CD14-positive monocyte (primary cell): ENCODE data around the gene CARM1. TPM values are rescaled to one million over a fixed set of nuclear protein-coding genes. Genes with fewer than 3 reads are reported as not detected.

Source experiments
- DNase-seq, 3 donors: peaks; one replicate each; pipeline ENCODE4 v3.0.0-alpha.2; 2011 to 2022
- H2AFZ ChIP-seq: 2 replicates; pipeline ENCODE4 v1.6.0; 2012; ENCODE audit warnings: mild to moderate bottlenecking, low read depth, low read length, inconsistent platforms; ENCODE audit not compliant: insufficient read depth, poor library complexity, severe bottlenecking
- H3K27ac ChIP-seq, 2 donors: 1 replicate in 1 of 2; 2 replicates in 1 of 2; pipeline ENCODE4 v1.5.1; 2012 to 2013; ENCODE audit warnings: low read length in 2 of 2, control low read depth in 1 of 2, inconsistent platforms in 1 of 2, low read depth in 1 of 2, mild to moderate bottlenecking in 1 of 2
- H3K27me3 ChIP-seq, 2 donors: one replicate each; pipeline versions ENCODE4 v1.6.0 to v1.6.1; 2011 to 2013; ENCODE audit warnings: low read length in 2 of 2; ENCODE audit not compliant: control insufficient read depth in 2 of 2, insufficient read depth in 2 of 2
- H3K36me3 ChIP-seq, 2 donors: replicated peaks in 1 of 2; 1 replicate in 1 of 2; 2 replicates in 1 of 2; pipeline versions ENCODE4 v1.5.1 to v1.6.1; 2012 to 2013; ENCODE audit warnings: low read length in 2 of 2, control low read depth in 1 of 2, inconsistent platforms in 1 of 2, mild to moderate bottlenecking in 1 of 2; ENCODE audit not compliant: insufficient read depth in 2 of 2, control insufficient read depth in 1 of 2
- H3K4me1 ChIP-seq, 2 donors: 1 replicate in 1 of 2; 2 replicates in 1 of 2; pipeline versions ENCODE4 v1.5.1 to v1.6.1; 2012 to 2013; ENCODE audit warnings: low read length in 2 of 2, control low read depth in 1 of 2, inconsistent platforms in 1 of 2, mild to moderate bottlenecking in 1 of 2, moderate library complexity in 1 of 2; ENCODE audit not compliant: insufficient read depth in 2 of 2, control insufficient read depth in 1 of 2
- H3K4me2 ChIP-seq: replicated peaks from 2 replicates; pipeline ENCODE3; 2012; ENCODE audit warnings: low read length, moderate library complexity, mild to moderate bottlenecking; ENCODE audit not compliant: poor library complexity, severe bottlenecking; ENCODE audit errors: extremely low read depth
- H3K4me3 ChIP-seq, 3 experiments: fragments of 200-600 bp in 1 of 3; sonication (generic) in 1 of 3; replicated peaks in 1 of 3; 1 replicate in 2 of 3; 2 replicates in 1 of 3; pipeline ENCODE4 v1.5.1; 2011 to 2013; ENCODE audit warnings: low read length in 3 of 3, mild to moderate bottlenecking in 3 of 3, control low read depth in 2 of 3, low read depth in 2 of 3, inconsistent platforms in 1 of 3, moderate library complexity in 1 of 3
- H3K79me2 ChIP-seq: 2 replicates; pipeline ENCODE4 v1.6.0; 2012; ENCODE audit warnings: mild to moderate bottlenecking, control low read depth, inconsistent platforms, low read length, moderate library complexity; ENCODE audit not compliant: insufficient read depth
- H3K9ac ChIP-seq: 2 replicates; pipeline ENCODE4 v1.6.0; 2017; ENCODE audit warnings: low read length, mild to moderate bottlenecking; ENCODE audit not compliant: insufficient read depth, poor library complexity, severe bottlenecking
- H3K9me3 ChIP-seq, 2 donors: replicated peaks in 1 of 2; 1 replicate in 1 of 2; 2 replicates in 1 of 2; pipeline versions ENCODE4 v1.5.1 to v1.6.1; 2012 to 2013; ENCODE audit warnings: low read length in 2 of 2, control low read depth in 1 of 2; ENCODE audit not compliant: control insufficient read depth in 1 of 2, insufficient read depth in 1 of 2
- H4K20me1 ChIP-seq: 2 replicates; pipeline ENCODE4 v1.6.0; 2012; ENCODE audit warnings: mild to moderate bottlenecking, low read length, control low read depth, moderate library complexity; ENCODE audit not compliant: insufficient read depth
- H3K27ac Mint-ChIP-seq, 7 donors: one replicate each; pipeline ENCODE4 v1.8.0; 2020; ENCODE audit warnings: mild to moderate bottlenecking in 7 of 7, mixed read lengths in 7 of 7, moderate library complexity in 6 of 7, inconsistent platforms in 2 of 7
- H3K27me3 Mint-ChIP-seq, 3 donors: one replicate each; pipeline ENCODE4 v1.8.0; 2021 to 2022; ENCODE audit warnings: low read depth in 3 of 3, mild to moderate bottlenecking in 3 of 3, mixed read lengths in 3 of 3, moderate library complexity in 3 of 3, inconsistent platforms in 1 of 3
- H3K36me3 Mint-ChIP-seq, 2 donors: one replicate each; pipeline ENCODE4 v1.8.0; 2020; ENCODE audit warnings: mixed read lengths in 2 of 2, inconsistent platforms in 1 of 2, mild to moderate bottlenecking in 1 of 2
- H3K4me1 Mint-ChIP-seq: one replicate; pipeline ENCODE4 v1.8.0; 2020; ENCODE audit warnings: mild to moderate bottlenecking, mixed read lengths
- H3K4me3 Mint-ChIP-seq, 2 donors: one replicate each; pipeline ENCODE4 v1.8.0; 2020; ENCODE audit warnings: mild to moderate bottlenecking in 2 of 2, mixed read lengths in 2 of 2, moderate library complexity in 1 of 2
- H3K9me3 Mint-ChIP-seq, 7 donors: one replicate each; pipeline ENCODE4 v1.8.0; 2020 to 2022; ENCODE audit warnings: mixed read lengths in 7 of 7, mild to moderate bottlenecking in 6 of 7, moderate library complexity in 6 of 7, inconsistent platforms in 2 of 7
- CTCF ChIP-seq: fragments of 200-600 bp; IDR thresholded peaks from one replicate; pipeline ENCODE4 v1.8.0; 2022; ENCODE audit warnings: antibody characterized with exemption, mild to moderate bottlenecking
- WGBS: methylation state at CpG from one replicate; pipeline ENCODE4 v1.1.5; 2013; ENCODE audit warnings: missing lambda C conversion rate; ENCODE audit not compliant: insufficient coverage; 5-methylcytosine and 5-hydroxymethylcytosine counted together
- intact Hi-C, 2 donors: fragments of 100-400 bp; cut with micrococcal nuclease; formaldehyde crosslinking; loops; one replicate each; pipeline versions ENCODE4 v1.15.0 to v1.15.1; 2023
- polyA plus RNA-seq, 3 donors: library from polyadenylated mRNA; depleted of rRNA in 1 of 3; unstranded in 2 of 3; stranded (reverse) in 1 of 3; fragments of 300-500 nt in 2 of 3; fragments of >200 nt in 1 of 3; fragmentation: Illumina TruSeq in 2 of 3; gene quantifications; 1 replicate in 2 of 3; 2 replicates in 1 of 3; pipeline ENCODE4 v1.2.3, GENCODE V29; 2012 to 2021

Gene CARM1
- polyA plus RNA-seq, 3 donors, result 0.17 to 26.3 (median 0.29) TPM

- H3K79me2 ChIP-seq, result peaks cover 65% of the 10 kb centered on the region
- H3K27me3 Mint-ChIP-seq, result peaks cover 0 to 2% (median 0%) of the 10 kb centered on the region in 3 donors
- H3K4me2 ChIP-seq, result no peak overlapping the region
- peak overlapping the region in 1 of 2 donors; percentile 20 for H3K4me3 Mint-ChIP-seq
- no peaks in the 10 kb centered on the region for H3K9me3 ChIP-seq
- peaks cover 0 to 11% of the 10 kb centered on the region in 2 donors for H3K36me3 Mint-ChIP-seq
- H3K4me3 ChIP-seq, result no peak overlapping the region
- 91% methylated on average over 4 of the region's 10 CpGs for WGBS
- H3K4me1 Mint-ChIP-seq, result peaks cover 30% of the 10 kb centered on the region
- H4K20me1 ChIP-seq, result peaks cover 56% of the 10 kb centered on the region
- intact Hi-C loops, result no loop called here
- H3K27ac Mint-ChIP-seq, result peak overlapping the region in 2 of 7 donors; percentile 13 to 84
- no peak overlapping the region for H3K9ac ChIP-seq
- no peak for DNase-seq
- peaks cover 0 to 1% (median 0%) of the 10 kb centered on the region in 7 donors for H3K9me3 Mint-ChIP-seq
- H3K27me3 ChIP-seq, result no peaks in the 10 kb centered on the region
- no peak for TF ChIP-seq CTCF
- H3K27ac ChIP-seq, result no peak overlapping the region
- H3K36me3 ChIP-seq, result peaks cover 0 to 6% of the 10 kb centered on the region in 2 donors
- H3K4me1 ChIP-seq, result peaks cover 16 to 31% of the 10 kb centered on the region in 2 donors
- no peak overlapping the region for H2AFZ ChIP-seq
Measured at GRCh38 chr19:10962863-10963262, 91.5 kb downstream of the CARM1 start.

- H3K9me3 ChIP-seq, result no peaks in the 10 kb centered on the region
- Mint-ChIP-seq H3K36me3 (peaks cover 0 to 9% of the 10 kb centered on the region in 2 donors), H3K27me3 (peaks cover 0 to 2% (median 0%) of the 10 kb centered on the region in 3 donors), H3K4me3 (no peak overlapping the region), H3K27ac (peak overlapping the region in 1 of 7 donors; percentile 11), H3K4me1 (peaks cover 36% of the 10 kb centered on the region), H3K9me3 (peaks cover 0 to 1% (median 0%) of the 10 kb centered on the region in 7 donors)
- H2AFZ ChIP-seq, result no peak overlapping the region
- no peak overlapping the region for H3K4me3 ChIP-seq
- peaks cover 75% of the 10 kb centered on the region for H3K79me2 ChIP-seq
- no peaks in the 10 kb centered on the region for H3K27me3 ChIP-seq
- TF ChIP-seq CTCF, result no peak
- intact Hi-C loops, result no loop called here
- H3K9ac ChIP-seq, result no peak overlapping the region
- WGBS, result 85% methylated on average over 2 of the region's 4 CpGs
- H3K36me3 ChIP-seq, result peaks cover 0 to 6% of the 10 kb centered on the region in 2 donors
- H3K4me2 ChIP-seq, result no peak overlapping the region
- no peak for DNase-seq
- H3K27ac ChIP-seq, result no peak overlapping the region
- H3K4me1 ChIP-seq, result peaks cover 16 to 31% of the 10 kb centered on the region in 2 donors
- peaks cover 66% of the 10 kb centered on the region for H4K20me1 ChIP-seq
Measured at GRCh38 chr19:10963865-10964264, 92.5 kb downstream of the CARM1 start.
